H9 (cell line): ENCODE data around the gene HBS1L. TPM values are rescaled to one million over a fixed set of nuclear protein-coding genes. Genes with fewer than 3 reads are reported as not detected.

ENCODE experiments used
- DNase-seq: peaks from one replicate; pipeline ENCODE4 v3.0.0-alpha.2; 2017
- H2AFZ ChIP-seq: one replicate; pipeline ENCODE4 v1.6.1; 2013; ENCODE audit warnings: mild to moderate bottlenecking, low read length, control low read depth, moderate library complexity
- H2AK5ac ChIP-seq: 2 replicates; pipeline ENCODE4 v1.6.1; 2013; ENCODE audit warnings: low read length, control low read depth, mixed read lengths; ENCODE audit not compliant: insufficient read length
- H2BK120ac ChIP-seq: one replicate; pipeline ENCODE4 v1.6.1; 2013; ENCODE audit warnings: low read depth, mild to moderate bottlenecking, low read length, control low read depth, inconsistent platforms; ENCODE audit not compliant: poor library complexity, severe bottlenecking
- H2BK12ac ChIP-seq: 2 replicates; pipeline ENCODE4 v1.6.1; 2013; ENCODE audit warnings: low read length, control low read depth, mixed read lengths, low read depth; ENCODE audit not compliant: insufficient read length
- H2BK15ac ChIP-seq: 2 replicates; pipeline ENCODE4 v1.6.1; 2013; ENCODE audit warnings: low read depth, low read length, control low read depth
- H2BK20ac ChIP-seq: one replicate; pipeline ENCODE4 v1.6.1; 2013; ENCODE audit warnings: low read depth, mild to moderate bottlenecking, low read length, control low read depth, inconsistent platforms; ENCODE audit not compliant: poor library complexity, severe bottlenecking
- H2BK5ac ChIP-seq: 2 replicates; pipeline ENCODE4 v1.6.1; 2013; ENCODE audit warnings: low read length, control low read depth, mixed read lengths; ENCODE audit not compliant: insufficient read length
- H3K14ac ChIP-seq: 2 replicates; pipeline ENCODE4 v1.6.1; 2013; ENCODE audit warnings: low read length, control low read depth; ENCODE audit not compliant: insufficient read depth
- H3K18ac ChIP-seq: 2 replicates; pipeline ENCODE4 v1.6.1; 2013; ENCODE audit warnings: low read depth, mild to moderate bottlenecking, mixed read lengths, low read length, control low read depth; ENCODE audit not compliant: insufficient read length
- H3K23ac ChIP-seq: 2 replicates; pipeline ENCODE4 v1.6.1; 2013; ENCODE audit warnings: low read length, control low read depth, mixed read lengths, low read depth; ENCODE audit not compliant: insufficient read length
- H3K23me2 ChIP-seq: 2 replicates; pipeline ENCODE4 v1.6.1; 2013; ENCODE audit warnings: low read depth, mild to moderate bottlenecking, mixed read lengths, low read length, control low read depth; ENCODE audit not compliant: insufficient read length, poor library complexity, severe bottlenecking
- H3K27ac ChIP-seq: 2 replicates; pipeline ENCODE4 v1.5.1; 2013; ENCODE audit warnings: low read length, control low read depth, mixed read lengths, low read depth; ENCODE audit not compliant: insufficient read length
- H3K27me3 ChIP-seq: 2 replicates; pipeline ENCODE4 v1.6.1; 2013; ENCODE audit warnings: low read length, control low read depth, inconsistent platforms; ENCODE audit not compliant: insufficient read depth
- H3K4ac ChIP-seq: 2 replicates; pipeline ENCODE4 v1.6.1; 2013; ENCODE audit warnings: low read depth, mild to moderate bottlenecking, control low read depth, inconsistent platforms, low read length, moderate library complexity
- H3K4me1 ChIP-seq: 2 replicates; pipeline ENCODE4 v1.6.1; 2013; ENCODE audit warnings: low read length, control low read depth, inconsistent platforms; ENCODE audit not compliant: insufficient read depth
- H3K4me2 ChIP-seq: 2 replicates; pipeline ENCODE4 v1.6.1; 2013; ENCODE audit warnings: low read length, control low read depth, mixed read lengths; ENCODE audit not compliant: insufficient read length, insufficient read depth
- H3K56ac ChIP-seq: 2 replicates; pipeline ENCODE4 v1.6.1; 2013; ENCODE audit warnings: low read depth, mild to moderate bottlenecking, mixed read lengths, low read length, control low read depth; ENCODE audit not compliant: insufficient read length
- H3K79me1 ChIP-seq: 2 replicates; pipeline ENCODE4 v1.6.1; 2013; ENCODE audit warnings: low read depth, mild to moderate bottlenecking, moderate library complexity, low read length, control low read depth, inconsistent platforms; ENCODE audit not compliant: insufficient read depth, poor library complexity, severe bottlenecking
- H3K79me2 ChIP-seq: 2 replicates; pipeline ENCODE4 v1.6.1; 2013; ENCODE audit warnings: low read length, control low read depth, inconsistent platforms; ENCODE audit not compliant: insufficient read depth
- H3K9ac ChIP-seq: 2 replicates; pipeline ENCODE4 v1.6.1; 2013; ENCODE audit warnings: low read length, control low read depth, mixed read lengths; ENCODE audit not compliant: insufficient read length; ENCODE audit errors: extremely low read depth
- H3K9me3 ChIP-seq: one replicate; pipeline ENCODE4 v1.6.1; 2013; ENCODE audit warnings: low read depth, low read length, inconsistent platforms; ENCODE audit not compliant: control insufficient read depth
- H3T11ph ChIP-seq: one replicate; pipeline ENCODE4 v1.6.1; 2013; ENCODE audit warnings: mild to moderate bottlenecking, low read length, control low read depth, inconsistent platforms
- H4K20me1 ChIP-seq: one replicate; pipeline ENCODE4 v1.6.1; 2013; ENCODE audit not compliant: control insufficient read depth, insufficient read length, insufficient read depth
- H4K5ac ChIP-seq: 2 replicates; pipeline ENCODE4 v1.6.1; 2013; ENCODE audit warnings: low read depth, mild to moderate bottlenecking, mixed read lengths, low read length, control low read depth; ENCODE audit not compliant: insufficient read length
- H4K8ac ChIP-seq: replicated peaks from 2 replicates; pipeline ENCODE4 v1.6.1; 2013; ENCODE audit warnings: low read length, control low read depth, mixed read lengths, low read depth; ENCODE audit not compliant: insufficient read length
- H4K91ac ChIP-seq: 2 replicates; pipeline ENCODE4 v1.6.1; 2013; ENCODE audit warnings: low read depth, mild to moderate bottlenecking, moderate library complexity, mixed read lengths, low read length, control low read depth; ENCODE audit not compliant: insufficient read length
- H3K27ac Mint-ChIP-seq, 3 experiments: 2 replicates in 2 of 3; 3 replicates in 1 of 3; pipeline ENCODE4 v1.8.0; 2020 to 2021; ENCODE audit warnings: mixed read lengths in 3 of 3, mild to moderate bottlenecking in 1 of 3, moderate library complexity in 1 of 3
- H3K27me3 Mint-ChIP-seq: 2 replicates; pipeline ENCODE4 v1.8.0; 2021; ENCODE audit warnings: low read depth, mild to moderate bottlenecking, moderate library complexity, mixed read lengths
- H3K36me3 Mint-ChIP-seq, 3 experiments: 2 replicates in 2 of 3; 3 replicates in 1 of 3; pipeline ENCODE4 v1.8.0; 2020 to 2021; ENCODE audit warnings: low read depth in 3 of 3, mixed read lengths in 3 of 3; ENCODE audit not compliant: insufficient read depth in 1 of 3
- H3K4me1 Mint-ChIP-seq, 2 experiments: 2 replicates each; pipeline ENCODE4 v1.8.0; 2020; ENCODE audit warnings: mixed read lengths in 2 of 2
- H3K4me3 Mint-ChIP-seq, 2 experiments: 2 replicates in 1 of 2; 3 replicates in 1 of 2; pipeline ENCODE4 v1.8.0; 2020 to 2021; ENCODE audit warnings: mild to moderate bottlenecking in 2 of 2, mixed read lengths in 2 of 2, moderate library complexity in 1 of 2
- H3K9me3 Mint-ChIP-seq, 2 experiments: 2 replicates in 1 of 2; 3 replicates in 1 of 2; pipeline ENCODE4 v1.8.0; 2020; ENCODE audit warnings: mild to moderate bottlenecking in 2 of 2, mixed read lengths in 2 of 2, moderate library complexity in 1 of 2
- CTCF ChIP-seq: fragments of 200-600 bp; sonication (generic); conservative IDR thresholded peaks from 3 replicates; pipeline ENCODE4 v1.8.0; 2021; ENCODE audit warnings: antibody characterized with exemption, mild to moderate bottlenecking
- WGBS: extraction: QIAGEN DNeasy Blood & Tissue Kit; methylation state at CpG from one replicate; pipeline ENCODE4 v1.1.7; 2013; ENCODE audit warnings: missing lambda C conversion rate, low lambda C conversion rate, mixed read lengths; ENCODE audit not compliant: insufficient read length; ENCODE audit errors: extremely low coverage; 5-methylcytosine and 5-hydroxymethylcytosine counted together
- total RNA-seq: library from RNA; stranded (reverse); gene quantifications from 2 replicates; pipeline ENCODE4 v1.2.1, GENCODE V29; 2021

HBS1L gene
- total RNA-seq, 1 experiment from 2014 or later = 110 TPM

GRCh38 chr6:134938896-134939295 lies 115.7 kb downstream of the HBS1L start:
- Mint-ChIP-seq H3K9me3 (no peaks in the 10 kb centered on the region; a peak in 1 of 5 replicates), H3K27me3 (peaks cover 1% of the 10 kb centered on the region; the same call in 1 of the 2 replicates), H3K27ac (no peak overlapping the region; a peak in 1 of 7 replicates), H3K4me1 (peaks cover 3 to 5% of the 10 kb centered on the region in 2 experiments), H3K4me3 (no peak overlapping the region), H3K36me3 (no peaks in the 10 kb centered on the region)
- Histone ChIP-seq H2BK15ac (no peak overlapping the region), H3K27ac (no peak overlapping the region), H4K91ac (no peak overlapping the region), H2BK5ac (no peak overlapping the region), H3K9me3 (no peaks in the 10 kb centered on the region), H2BK12ac (no peak overlapping the region), H3K23ac (no peak overlapping the region), H2BK120ac (no peak overlapping the region), H3K23me2 (no peaks in the 10 kb centered on the region), H3K9ac (no peak overlapping the region), H2AFZ (no peak overlapping the region), H2BK20ac (no peak overlapping the region), H3K4me2 (no peak overlapping the region), H3T11ph (no peak overlapping the region), H3K79me2 (no peaks in the 10 kb centered on the region), H3K56ac (no peak overlapping the region), H4K20me1 (no peaks in the 10 kb centered on the region), H2AK5ac (no peak overlapping the region), H3K79me1 (no peaks in the 10 kb centered on the region), H3K14ac (no peak overlapping the region), H4K8ac (no peak overlapping the region), H3K4ac (no peak overlapping the region), H3K18ac (no peak overlapping the region), H3K27me3 (no peaks in the 10 kb centered on the region), H3K4me1 (no peaks in the 10 kb centered on the region), H4K5ac (no peak overlapping the region)
- TF ChIP-seq CTCF = no peak
- no CpG with 5 or more reads among the region's 5 CpGs for WGBS
- no peak for DNase-seq
